ENCODE measurements around the gene DPH3. TPM values are rescaled to one million over a fixed set of nuclear protein-coding genes. Genes with fewer than 3 reads are reported as not detected.
"Not testable (repeated sequence)": the region's sequence is repeated elsewhere in the genome, so short reads cannot be mapped to it uniquely, and the experiment has no call there.

Gene DPH3
- polyA plus RNA-seq (ENCODE audit: insufficient read length) = 21.4 TPM

- DNase-seq = peak; percentile 100
Observed at GRCh38 chr3:16264708-16265454, at the start of gene DPH3, which contains the start of gene OXNAD1. Gene DPH3, minus strand, starts transcription at chr3:16264943. Its CDS starts 67 bp downstream, at chr3:16264876. Gene OXNAD1, plus strand, starts transcription at chr3:16265212. Its CDS starts 5,741 bp downstream, at chr3:16270953.

DNA sequence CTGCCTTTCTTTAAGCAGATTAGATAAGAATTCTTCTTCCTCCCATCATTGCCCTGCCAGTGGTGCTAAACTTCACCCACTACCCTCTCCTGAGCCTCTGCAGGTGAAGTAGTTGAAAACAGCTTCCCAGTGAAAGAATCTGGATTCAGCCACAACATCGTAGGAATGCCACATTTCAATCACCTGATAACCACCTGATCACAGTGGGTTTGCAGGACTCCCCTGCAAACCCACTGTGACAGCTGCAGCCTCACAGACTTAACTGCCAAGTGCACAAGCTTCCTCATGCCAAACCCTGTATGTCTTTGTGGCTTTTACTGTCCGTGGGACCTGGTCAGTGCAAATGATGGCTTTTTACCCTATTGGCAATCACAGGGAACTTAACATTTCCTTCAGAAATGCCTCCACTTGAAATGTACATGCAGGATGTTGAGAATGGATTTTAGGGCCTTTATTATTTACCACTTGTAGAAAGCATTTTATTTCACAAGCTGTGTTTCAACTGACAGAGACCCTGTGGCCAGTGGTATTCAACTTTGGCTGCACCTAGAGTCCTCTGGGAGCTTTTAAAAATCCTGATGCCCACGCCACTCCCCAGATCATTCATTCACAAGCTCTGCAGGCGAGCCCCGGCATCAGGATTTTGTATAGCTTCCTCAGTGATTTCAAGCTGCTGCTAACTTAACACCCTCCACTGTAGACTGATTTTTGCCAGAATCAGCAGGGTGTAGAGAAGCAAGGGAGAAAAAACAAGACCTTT, 49.3 kb upstream of the DPH3 start:
- DNase-seq = no peak

DNA sequence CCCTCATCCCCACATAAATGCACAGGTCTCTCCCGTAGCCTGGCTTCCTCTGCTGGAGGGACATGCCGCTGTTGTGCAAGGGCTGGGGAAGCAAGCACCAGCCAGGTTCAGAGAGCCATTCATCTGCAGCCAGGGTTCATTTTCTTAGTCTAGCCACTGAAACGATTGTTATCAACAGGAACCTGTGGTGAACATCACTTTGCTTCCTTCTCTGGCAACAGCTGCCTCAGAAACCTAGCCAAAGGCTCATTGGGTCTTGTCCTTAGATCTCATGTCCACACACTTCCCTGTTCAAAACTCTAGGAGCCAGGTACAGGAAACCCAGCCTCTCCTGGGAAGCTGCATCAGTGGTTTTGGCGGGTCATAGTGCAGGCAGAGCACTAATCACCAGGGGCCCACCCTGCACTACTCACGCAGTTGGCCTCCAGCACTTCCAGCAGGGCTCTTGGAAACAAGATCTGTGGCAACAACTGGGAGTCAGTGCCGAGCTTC, 47.3 kb upstream of the DPH3 start:
- no peak for DNase-seq

- not testable (repeated sequence) for DNase-seq
Observed at GRCh38 chr3:16310486-16310885, 45.7 kb upstream of the DPH3 start.

- DNase-seq = no peak
Observed at GRCh38 chr3:16309558-16309957, 44.8 kb upstream of the DPH3 start.

- no peak for DNase-seq
Observed at GRCh38 chr3:16308727-16309126, 44.0 kb upstream of the DPH3 start.

DNA sequence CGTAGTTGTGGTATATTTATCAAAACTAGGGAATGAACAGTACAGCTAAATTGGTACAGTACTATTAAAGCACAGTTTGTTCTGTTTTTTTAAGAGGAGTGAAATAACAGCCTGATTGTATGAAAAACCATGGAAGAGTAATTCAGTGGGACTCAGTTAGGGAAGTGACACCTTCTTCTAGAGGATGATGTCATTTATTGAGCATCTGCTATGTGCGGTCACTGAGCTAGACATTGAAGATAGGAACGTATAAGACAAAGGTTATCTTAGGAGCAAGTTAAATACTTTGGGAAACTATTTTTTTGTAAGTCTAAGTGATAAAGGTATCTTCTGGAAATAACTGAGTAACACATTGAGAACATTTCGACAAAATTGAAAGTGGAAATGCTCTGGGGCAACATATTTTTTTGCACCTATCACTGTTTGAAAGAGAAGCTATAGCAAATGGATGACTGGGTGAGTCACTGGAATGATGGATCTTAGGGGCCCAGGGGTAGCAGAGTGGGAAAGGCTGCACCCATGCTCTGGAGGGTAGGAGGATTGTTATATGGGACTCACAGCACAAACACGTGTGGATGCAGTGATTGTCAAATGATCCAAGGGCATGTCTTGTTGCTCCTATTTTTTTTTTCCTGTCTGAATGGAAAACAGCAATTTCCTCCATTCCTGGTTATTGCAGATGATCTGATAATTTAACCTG, 43.2 kb upstream of the DPH3 start:
- DNase-seq = no peak

DNA sequence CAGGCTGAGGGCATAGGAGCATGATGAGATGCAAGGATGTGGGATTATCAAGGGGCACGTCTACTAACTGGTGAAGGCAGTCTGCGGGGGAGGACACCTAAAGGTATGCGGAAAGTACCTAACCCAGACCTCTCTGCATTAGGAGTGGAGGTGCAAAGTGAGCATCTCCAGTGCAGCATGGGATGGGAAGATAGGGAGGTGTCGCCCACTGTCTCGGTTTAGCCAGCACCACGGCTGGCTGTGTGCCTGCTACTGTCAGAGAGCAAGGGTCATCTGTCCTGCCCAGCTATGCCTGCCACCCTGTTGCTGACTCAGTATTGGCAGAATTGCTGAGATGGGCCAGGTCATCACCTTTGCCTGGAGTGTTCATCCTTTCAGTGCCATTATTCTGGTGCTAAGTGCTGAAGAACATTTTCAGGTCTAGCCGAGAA, 40.4 kb upstream of the DPH3 start:
- no peak for DNase-seq

- DNase-seq = no peak
Observed at GRCh38 chr3:16304061-16305010, 39.6 kb upstream of the DPH3 start.

GRCh38 chr3:16303037-16303575, 38.4 kb upstream of the DPH3 start:
- DNase-seq = no peak

GRCh38 chr3:16302082-16302631, 37.4 kb upstream of the DPH3 start:
- no peak for DNase-seq

DNA sequence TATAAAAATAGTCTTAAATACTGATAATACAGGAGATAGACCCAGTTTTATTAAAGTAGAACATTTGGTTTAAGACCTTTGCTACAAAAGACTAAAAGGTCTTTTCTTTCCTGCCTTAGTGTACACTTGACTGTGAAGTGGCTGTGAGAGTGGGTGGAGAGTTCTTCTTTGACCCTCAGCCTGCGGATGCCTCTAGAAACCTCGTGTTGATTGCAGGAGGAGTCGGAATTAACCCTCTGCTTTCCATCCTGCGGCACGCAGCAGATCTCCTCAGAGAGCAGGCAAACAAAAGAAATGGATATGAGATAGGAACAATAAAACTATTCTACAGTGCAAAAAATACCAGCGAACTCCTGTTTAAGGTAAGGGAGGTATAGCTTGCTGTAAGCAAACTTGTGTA, 36.8 kb upstream of the DPH3 start:
- no peak for DNase-seq

DNA sequence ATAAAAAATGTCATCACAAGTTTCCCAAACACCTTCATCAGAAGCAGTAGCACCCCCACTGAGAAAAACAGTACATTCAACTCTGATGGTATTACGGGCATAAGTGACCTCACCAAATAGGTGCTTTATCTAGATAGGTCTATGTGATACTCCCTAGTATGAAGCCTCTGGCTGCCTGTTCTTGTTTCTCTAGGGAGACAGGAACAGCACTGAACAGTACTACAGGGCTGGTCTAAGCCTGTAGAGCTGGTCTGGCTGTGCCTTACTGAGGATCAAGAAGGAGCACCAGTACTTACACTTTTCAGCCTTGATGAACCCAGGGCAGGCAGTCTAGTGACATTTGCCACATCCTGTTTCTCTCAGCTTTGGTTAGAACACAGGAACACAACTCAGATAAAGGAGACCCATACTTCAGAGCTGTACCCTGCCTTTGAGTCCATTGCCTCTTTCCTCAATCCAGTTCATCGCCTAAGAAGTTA, 36.2 kb upstream of the DPH3 start:
- no peak for DNase-seq

GRCh38 chr3:16300307-16300706, 35.6 kb upstream of the DPH3 start:
- no peak for DNase-seq

DNA sequence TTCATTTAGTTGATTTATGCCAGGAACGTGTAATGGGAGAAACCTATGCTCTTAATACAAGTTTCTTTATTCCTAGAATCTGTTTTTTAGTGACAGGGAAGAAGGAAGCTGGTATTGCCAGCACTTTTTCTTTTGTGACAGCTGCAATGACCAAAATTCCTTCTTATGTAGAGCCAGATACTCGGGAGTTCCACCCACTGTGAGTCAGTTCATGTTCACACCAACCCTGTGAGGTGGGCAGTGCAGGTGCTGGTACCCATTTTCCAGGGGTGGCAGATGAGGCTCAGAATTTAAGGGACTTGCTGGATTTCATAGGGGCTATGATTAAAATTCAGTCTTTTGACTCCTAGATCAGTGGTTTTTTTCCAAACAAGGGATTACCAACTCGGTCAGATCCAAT, 35.0 kb upstream of the DPH3 start:
- DNase-seq = no peak

GRCh38 chr3:16298891-16299290, 34.1 kb upstream of the DPH3 start:
- DNase-seq = no peak

DNA sequence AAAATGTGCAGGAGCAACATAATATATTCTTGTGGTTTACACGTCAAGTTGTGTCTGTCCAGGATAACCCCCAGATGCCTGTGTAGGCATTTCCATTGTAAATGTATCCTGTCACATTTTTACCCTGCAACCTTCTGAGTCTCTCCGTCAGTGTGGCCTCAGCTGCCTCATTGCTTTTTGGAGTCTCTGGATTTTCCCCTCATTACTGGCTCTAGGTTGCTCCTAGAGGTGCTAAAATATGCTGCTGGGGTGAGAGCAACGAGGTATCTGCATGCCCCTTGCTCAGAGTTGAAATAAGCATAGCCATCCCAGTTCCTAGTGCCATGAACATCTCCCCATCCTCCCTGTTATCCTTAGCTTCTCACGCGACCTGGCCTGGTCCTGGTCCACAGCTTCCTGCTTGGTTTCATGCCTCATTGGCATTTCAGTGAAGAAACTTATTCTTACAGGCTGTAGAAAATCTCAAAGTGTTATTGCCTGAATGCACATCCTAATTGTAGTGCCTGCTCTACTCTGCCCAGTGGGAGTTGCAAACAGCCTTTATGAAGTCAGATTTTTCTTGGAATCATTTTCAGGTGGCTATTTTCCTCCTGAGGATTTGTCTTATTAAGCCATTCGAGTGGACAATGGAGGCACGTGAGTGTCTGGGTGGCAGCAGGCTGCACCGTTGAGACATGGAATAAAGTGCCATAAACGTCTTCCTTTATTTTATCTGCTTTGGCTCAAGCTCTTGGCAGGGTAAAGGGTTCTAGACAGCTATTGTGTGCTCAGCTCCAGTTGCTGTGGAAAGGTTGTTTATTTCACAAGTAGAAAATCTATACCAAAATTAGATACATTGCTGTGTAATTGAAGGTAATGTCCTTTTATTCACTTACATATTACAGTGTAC, 33.5 kb upstream of the DPH3 start:
- DNase-seq = no peak

- DNase-seq = no peak
Observed at GRCh38 chr3:16295298-16295890, 30.7 kb upstream of the DPH3 start.

DNA sequence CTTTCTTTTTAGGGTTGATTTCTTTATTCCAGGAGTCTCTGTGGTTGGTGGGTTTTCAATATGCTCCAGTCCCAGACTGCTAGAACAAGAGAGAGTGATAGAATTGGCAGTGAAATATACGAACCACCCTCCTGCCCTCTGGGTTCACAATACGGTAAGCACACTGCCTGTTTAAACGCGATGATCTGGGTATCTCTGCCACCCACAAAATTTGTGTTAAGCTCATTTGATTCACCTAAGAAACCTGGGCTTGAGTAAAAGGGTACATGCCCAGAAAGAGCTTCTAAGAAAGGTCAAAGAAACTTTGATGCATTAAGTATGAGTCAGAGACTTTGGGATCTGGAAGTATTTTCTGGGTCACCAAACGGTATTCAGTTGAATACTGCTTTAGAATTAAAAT, 30.1 kb upstream of the DPH3 start:
- no peak for DNase-seq

DNA sequence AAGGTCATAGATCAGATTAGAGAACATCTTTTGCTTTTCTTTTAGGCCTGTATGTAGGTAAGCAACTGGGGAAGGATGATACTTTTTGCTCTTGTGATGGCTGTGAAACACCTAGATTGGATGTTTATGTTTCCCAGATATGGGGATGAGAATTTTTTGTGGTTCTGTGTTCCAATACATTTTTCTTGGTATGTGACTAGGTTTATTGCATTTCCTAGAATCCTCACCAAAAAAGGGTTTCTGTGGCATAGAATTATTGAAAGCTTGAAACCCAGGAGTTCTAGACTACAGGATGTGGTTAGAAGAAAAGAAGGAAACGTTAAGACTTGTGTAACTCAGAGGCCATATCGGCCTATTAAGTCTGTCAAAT, 26.1 kb upstream of the DPH3 start:
- no peak for DNase-seq

Data from hindlimb muscle (tissue), 1 donor.